Measurements from ENCODE around the gene SUPT3H.

DNA sequence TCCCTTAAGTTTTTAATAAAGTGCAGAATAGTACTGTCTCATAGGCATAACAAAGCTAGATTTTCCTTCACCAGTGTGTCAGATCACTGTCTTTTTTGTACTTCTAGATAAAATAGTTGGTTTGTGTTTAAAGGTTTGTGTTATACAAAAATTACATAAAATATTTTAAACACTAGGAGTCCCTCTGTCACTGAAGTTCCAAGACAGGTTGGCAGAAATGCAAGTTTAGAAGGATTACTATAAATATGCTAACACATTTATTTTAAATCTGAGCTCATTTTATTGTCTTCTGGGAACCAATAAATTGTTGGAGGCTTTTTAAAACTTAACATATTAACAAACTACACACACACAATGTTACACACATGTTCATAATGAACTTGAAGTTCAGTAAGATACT, 80.4 kb downstream of the SUPT3H start:
- TF ChIP-seq RAD21 (IDR thresholded peaks at IDR 0.05; ENCODE audit: low read depth) (no peak), TAF1 (IDR thresholded peaks at IDR 0.05; ENCODE audit: low read depth) (no peak), TEAD4 (IDR thresholded peaks at IDR 0.05) (no peak), NFIC (IDR thresholded peaks at IDR 0.05) (no peak), EP300 (IDR thresholded peaks at IDR 0.05; ENCODE audit: borderline replicate concordance) (no peak), CREB1 (IDR thresholded peaks at IDR 0.05; ENCODE audit: low read depth) (no peak)
- TF ChIP-seq, protein P1, sequence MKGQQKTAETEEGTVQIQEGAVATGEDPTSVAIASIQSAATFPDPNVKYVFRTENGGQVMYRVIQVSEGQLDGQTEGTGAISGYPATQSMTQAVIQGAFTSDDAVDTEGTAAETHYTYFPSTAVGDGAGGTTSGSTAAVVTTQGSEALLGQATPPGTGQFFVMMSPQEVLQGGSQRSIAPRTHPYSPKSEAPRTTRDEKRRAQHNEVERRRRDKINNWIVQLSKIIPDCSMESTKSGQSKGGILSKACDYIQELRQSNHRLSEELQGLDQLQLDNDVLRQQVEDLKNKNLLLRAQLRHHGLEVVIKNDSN (IDR thresholded peaks at IDR 0.05): no peak
